GM21723 (cell line): ENCODE results near the gene VSTM2L.
"Not testable (repeated sequence)": the region's sequence is repeated elsewhere in the genome, so short reads cannot be mapped to it uniquely, and the experiment has no call there.

Source experiments
- ATAC-seq: cut with Tn5 transposase; IDR thresholded peaks from one replicate; pipeline ENCODE4 v1.9.1; 2021; ENCODE audit warnings: mild to moderate bottlenecking, moderate library complexity; ENCODE audit not compliant: unreplicated experiment

VSTM2L gene

DNA sequence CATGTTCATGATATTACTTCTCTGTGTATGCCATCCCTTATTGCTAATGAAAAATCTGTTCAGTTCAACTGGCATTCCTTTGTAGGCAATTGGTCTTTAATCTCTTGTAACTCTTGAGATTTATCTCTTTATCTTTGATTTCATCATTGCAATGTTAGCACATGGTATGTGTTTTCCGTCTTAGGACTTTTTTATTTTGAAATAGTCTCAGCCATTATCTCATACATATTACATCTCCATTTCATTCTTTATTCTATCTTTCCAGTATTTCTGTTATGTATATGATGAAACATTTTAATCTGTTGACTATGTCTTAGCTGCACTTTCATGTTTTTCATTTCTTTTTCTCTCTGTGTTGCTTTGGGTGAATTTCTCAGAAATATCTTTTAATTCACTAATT, 58.1 kb downstream of the VSTM2L start:
- ATAC-seq, result no peak

DNA sequence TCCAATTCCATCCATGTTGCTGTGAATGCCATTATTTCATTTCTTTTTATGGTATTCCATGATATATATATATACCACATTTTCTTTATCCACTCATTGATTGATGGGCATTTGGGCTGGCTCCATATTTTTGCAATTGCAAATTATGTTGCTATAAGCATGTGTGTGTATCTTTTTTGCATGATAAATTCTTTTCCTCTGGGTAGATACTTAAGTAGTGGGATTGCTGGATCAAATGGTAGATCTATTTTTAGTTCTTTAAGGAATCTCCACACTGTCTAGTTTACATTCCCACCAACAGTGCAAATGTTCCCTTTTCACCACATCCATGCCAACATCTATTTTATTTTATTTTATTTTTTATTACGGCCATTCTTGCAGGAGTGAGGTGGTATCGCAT, 60.6 kb downstream of the VSTM2L start:
- ATAC-seq, result not testable (repeated sequence)

DNA sequence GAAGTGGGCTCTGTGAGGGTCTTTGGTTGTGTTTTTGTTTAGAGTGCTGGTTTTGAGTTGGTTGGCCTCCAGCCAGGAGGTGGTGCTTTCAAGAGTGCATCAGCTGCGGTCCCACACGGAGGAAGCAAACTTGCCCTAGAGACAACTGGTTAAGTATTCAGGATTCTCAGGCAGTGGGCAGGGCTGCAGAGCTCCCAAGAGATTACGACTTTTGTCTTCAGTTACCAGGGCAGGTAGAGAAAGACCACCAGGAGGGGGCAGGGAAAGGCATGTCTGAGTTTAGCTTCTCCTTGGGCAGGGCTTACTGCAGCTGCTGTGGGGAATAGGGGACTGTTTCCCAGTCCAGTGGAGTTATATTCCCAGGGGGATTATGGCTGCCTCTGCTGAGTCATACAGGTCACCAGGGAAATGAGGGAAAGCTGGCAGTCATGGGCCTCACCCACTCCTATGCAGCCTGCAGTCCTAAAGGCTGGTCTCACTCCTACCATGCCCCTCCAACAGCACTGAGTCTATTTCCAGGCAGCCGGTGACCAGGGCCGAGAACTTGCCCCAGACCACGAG, 66.0 kb downstream of the VSTM2L start:
- ATAC-seq, result no peak

DNA sequence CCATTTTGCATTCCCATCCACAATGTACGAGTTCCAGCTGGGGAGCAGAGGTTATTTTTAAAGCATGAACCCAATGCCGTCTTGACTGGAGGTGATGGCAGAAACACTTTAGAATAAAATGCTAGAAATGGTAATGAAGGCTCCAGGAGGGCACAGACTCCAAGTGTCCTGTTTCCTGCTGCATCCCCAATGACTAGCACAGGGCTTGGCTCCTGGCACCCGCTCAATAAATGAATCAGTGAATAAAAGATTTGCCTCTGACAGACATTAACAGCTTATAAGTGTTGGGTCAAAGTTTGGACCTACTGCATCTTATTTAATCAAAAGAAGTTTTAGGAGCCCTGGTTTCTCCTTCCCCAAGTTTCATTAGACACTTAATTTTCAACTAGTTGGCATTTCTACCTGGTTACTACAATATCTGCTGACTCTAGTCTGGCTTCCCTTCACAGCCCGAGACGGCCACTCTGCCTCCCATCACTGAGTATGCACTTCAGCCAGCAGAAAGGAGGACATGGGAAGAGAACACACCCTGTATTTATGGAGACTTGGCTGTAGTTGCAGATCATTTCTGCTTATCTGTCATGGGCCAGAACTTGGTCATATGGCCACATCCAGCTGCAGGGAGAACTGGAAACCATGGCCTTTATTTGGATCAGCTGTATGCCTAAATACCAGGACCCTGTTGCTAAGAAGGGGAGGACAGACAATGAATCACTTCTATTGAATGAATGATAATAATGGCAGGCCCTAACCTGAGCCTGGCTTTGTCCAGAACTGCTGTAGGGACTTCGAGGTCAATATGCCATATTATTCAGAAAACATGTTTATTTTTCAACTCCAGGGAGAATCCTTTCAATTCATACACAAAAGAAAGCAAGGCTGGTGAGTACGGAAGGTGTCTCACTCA, 67.3 kb downstream of the VSTM2L start:
- ATAC-seq, result no peak

DNA sequence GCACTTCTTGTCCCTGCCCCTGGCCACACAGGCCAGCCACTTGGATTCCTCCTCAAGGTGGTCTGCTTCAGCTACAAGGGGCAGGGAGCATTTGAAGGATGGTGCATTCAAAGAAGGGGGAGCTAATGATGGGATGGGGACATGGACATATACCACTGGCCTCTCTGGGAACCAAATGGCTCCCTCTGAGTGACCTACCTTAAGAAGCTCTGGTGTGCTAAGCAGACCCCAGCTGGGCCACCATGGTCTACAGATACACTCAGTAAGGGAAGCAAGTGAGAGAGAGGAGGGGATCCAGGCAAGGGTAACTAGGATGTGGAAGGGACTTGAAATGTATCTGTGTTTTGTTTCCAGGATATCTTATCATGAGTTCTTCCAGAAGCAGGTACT, 67.9 kb downstream of the VSTM2L start:
- ATAC-seq, result no peak

DNA sequence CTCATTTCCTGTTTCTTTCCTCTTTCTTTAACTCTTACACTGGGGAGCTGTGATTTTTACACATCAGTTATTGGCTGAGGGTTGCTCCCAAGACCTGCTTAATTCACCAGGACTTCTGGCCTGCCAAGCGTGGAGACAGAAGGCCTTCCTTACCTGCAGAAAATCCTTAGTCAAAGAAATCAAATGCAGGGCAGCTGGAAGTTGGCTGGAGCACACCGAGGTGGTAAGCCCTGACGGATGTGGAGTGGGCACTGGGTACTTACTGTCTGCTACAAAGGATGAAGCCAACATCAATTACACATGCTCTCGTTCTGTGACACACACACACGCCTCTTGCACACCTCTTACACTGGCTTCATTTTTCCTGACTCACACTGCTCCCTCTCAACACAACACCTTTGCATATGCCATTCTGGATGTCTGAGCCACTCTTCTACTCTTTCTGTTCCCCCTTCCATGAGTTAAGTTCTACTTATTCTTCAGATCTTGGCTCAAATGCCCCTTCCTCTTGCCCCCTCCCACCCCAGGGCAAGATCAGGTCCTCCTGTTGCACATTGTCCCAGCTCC, 68.7 kb downstream of the VSTM2L start:
- ATAC-seq, result no peak

DNA sequence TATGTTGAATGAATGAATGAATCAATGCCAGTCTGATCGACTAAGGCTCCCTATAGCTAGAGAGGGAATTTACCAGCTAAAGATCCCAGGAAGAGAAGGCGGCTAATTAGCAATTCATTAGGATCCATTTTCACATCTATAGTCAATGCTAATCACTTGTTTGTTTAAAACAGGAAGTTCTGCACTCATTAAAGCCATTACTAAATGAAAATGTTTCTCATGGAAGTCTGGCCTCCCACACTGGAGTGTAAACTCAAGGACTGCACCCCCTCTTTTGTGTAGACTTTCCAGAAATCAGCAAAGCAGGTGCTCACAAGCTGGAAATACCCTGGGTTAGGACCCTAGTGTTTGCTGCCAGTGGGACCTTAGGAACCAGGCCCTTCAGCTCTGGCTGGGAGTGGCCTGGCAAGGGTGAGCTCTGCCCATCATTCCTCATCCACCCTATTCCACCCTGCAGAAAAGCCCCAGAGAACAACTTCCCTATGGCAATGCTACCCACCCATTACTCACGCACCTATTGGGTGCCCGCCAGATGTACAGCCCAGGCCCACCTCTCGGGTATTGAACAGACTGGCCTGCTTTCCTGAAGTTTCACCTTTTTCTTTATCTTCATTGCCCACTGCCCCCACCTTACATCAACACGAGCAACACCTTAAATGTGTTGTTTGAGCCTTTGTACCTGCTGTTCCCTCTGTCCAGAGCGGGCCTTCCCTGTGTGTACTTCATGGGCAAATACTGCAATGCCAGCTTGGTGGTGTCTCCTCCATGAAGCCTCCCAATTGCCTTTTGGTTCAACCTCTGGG, 69.5 kb downstream of the VSTM2L start:
- ATAC-seq, result no peak

DNA sequence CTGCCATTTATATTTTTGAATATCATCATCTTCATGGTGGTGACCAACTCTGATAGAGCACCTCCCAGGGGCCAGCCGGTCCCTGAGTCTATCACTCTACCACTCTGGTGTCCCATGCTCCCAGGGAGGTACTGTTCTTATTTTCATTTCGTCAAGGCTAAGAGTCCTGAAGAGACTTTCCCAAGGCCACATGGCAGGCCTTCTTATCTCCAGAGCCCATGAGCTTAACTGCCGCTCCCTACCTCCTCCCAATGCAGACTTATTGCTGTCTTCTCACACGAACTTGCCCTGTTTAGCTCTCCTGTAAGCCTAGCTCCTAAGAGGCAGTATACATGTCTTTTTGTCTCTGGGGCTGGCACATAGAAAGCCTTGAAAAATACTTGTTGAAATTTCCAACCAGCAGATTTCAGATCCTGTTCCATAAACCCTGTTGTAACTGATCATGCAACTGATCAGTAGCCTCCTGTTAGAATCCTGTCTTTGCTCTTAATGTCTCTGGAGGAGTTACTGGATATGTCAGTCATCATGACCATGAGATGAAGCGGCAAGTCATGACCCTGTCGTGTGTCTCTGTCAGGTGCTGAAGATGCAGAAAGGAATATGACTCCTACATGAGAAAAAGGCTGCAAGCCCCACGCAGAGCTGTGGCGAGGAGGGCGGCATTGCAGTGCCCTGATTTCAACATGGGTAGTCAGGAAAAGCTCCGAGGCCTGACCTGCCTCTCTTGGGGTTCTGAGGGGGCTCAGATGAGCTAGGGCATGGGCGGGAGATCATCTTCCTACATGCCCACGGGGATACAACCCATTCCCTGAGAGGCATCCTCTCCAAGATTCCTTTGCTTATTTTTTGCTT, 70.4 kb downstream of the VSTM2L start:
- no peak for ATAC-seq

DNA sequence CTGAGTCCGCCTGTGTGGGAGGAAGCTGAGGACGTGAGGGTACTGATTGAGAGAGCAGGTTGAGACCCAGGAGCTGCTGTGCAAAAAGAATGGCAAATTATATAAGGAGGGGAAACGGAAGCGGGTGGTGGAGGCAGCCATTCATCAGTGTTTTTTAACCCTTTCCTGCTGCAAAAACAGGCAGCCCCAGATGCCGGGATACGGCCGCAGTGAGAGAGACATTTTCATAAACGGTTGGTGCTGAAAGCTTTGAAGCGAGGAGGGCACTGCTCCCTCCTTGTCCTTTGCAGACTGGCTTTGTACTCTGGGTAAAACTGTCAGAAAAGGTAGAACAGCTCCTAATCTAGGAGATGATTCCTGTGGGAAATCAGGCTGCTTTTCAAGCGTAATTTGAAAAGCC, 74.0 kb downstream of the VSTM2L start:
- no peak for ATAC-seq

DNA sequence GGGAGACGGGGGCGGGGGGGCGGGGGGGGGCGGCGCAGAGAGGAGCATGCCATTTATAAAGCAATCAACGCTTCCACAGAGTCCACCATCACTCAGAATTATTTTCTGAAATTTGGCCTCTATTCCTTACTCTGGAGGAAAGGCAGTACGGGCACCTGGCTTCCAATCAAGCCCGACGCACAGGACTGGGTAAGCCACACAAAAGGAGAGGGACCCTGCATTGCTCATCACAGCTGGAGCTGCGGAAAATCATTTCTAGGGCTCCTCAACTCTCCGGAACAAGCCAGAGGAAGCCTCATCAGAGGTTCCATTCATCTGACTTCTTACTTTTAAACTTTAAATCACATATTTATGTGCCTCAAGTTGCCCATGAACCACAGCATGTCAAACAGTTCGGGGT, 74.4 kb downstream of the VSTM2L start:
- ATAC-seq, result no peak

DNA sequence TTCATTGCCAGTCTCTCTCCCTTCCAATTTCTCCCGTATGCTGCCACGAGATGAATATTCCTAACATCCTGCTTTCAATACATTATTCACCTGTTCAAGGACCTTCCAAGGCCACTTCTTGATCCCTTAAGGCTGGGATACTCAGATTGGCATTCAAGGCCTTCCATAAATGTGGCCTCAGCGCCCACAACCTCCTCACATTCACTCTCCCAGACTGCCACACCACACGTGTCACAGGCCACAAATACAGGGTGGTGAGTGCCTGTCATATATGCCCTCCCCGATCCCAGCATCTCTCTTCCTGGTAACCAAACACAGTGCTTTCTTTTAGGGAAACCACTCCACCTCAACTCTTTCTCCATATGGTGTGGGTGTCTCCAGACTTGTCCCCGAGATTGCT, 74.9 kb downstream of the VSTM2L start:
- ATAC-seq, result no peak

DNA sequence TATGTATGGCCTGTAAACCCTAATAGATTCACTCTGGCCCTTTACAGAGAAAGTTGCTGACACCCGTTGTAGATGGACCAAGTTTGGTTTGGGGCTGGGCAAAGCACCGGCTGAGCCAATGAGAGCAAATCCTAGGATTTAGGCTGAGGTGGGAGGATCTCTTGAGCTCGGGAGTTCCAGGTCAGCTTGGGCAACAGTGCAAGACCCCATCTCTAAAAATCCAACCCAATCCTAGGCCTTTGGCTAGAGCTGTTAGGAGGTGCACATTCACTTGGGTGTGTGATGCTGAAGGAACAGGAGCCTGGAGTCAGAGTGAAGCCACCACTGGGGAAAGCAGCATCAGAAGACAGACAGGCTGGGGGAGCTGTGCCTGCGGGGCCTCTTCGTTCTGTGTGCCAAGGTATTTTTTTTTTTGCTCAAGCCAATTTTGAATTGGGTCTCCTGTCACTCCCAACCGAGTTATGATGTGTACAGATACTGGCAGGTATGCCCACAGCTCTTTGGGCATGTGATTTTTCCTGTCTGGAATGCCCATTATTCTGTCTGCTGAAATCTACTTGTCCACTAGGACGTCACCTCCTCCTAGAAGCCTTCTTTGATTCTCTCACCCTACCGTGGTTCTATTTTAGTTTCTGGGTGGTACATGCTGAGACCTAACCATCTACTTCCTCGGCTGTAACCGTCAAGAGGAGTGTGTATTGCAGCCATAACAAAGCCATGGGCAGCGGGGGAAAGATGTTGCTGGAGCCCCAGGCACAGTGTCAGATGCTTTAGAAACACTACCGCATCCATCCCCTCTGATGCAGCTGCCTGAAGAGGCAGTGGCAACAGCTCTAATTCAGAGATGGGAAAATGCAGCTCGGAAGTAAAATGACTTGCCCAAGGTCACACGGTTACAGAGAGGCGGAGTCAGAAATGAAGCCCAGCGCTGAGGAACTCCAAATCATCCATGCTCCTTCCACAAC, 76.4 kb downstream of the VSTM2L start:
- ATAC-seq, result no peak

DNA sequence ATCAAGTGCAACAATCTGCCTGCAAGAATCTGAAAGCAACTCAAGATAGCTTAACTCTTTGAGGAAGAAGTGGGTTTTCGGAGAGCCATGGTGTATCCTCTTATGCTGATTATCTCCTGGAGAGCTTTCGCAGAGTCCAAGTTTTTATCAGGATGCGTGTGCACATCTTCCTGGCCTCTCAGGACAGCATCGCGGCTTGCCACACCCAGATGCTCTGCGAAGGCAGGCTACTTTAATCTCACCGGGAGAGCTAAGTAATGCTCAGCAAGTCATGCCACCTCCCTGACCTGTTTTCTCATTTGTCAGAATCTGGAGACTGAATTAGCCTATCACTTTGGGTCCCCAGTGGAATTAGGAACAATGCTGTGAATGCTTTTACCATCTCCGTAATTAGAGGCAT, 77.5 kb downstream of the VSTM2L start:
- ATAC-seq, result no peak

DNA sequence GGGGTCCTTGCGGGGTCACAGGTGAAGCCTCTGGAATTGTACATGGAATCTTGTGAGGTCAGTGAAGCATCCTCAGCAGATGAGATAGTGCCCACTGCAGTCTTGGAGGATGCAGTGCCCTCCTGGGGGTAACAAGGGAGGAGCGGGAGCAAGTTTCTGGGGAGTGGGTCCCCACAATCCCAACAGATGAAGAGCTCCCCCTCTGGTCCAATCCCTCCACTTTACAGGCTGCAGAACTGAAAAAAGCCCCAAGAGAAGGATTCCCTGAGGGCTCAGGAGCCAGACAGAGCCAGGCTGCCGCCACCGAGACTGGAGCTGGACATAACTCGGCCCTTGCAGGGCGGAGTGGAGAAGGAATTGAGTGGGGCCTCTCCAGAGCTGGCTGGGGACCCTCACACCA, 77.9 kb downstream of the VSTM2L start:
- ATAC-seq, result no peak

DNA sequence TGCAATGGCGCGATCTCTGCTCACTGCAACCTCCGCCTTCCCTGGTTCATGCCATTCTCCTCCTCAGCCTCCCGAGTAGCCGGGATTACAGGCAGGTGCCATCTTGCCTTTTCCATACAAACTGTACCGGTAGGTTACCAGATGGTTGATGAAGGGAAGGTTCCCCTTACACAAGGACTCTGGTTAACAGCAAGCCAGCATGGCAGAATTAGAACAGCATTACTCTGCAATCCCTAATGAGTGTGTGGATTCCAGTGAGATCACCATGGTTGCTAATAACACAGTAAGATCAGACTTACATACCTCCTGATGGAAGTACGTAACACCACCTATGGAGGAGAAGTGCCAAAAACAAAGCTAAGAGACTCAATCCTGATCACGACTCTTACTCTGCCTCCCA, 78.6 kb downstream of the VSTM2L start:
- ATAC-seq, result no peak

DNA sequence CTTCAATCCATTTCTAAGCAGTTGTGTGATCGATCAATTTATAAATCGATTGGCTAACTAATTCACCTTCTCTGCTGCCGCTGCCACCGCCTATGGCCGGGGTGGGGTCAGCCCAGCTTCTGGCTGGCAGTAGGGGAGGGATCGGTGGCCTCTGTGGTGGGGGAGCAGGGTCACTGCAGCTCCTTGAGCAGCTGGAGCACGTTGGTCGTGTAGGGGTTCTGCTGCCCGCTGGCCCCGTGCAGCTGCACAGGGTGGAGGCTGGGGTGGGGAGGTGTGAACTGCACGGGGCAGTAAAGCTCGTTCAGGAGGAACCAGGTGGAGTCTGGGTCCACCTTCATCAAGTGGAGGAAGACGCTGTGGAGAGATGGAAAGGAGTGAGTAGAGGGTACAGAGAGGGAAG, 80.4 kb downstream of the VSTM2L start:
- no peak for ATAC-seq

DNA sequence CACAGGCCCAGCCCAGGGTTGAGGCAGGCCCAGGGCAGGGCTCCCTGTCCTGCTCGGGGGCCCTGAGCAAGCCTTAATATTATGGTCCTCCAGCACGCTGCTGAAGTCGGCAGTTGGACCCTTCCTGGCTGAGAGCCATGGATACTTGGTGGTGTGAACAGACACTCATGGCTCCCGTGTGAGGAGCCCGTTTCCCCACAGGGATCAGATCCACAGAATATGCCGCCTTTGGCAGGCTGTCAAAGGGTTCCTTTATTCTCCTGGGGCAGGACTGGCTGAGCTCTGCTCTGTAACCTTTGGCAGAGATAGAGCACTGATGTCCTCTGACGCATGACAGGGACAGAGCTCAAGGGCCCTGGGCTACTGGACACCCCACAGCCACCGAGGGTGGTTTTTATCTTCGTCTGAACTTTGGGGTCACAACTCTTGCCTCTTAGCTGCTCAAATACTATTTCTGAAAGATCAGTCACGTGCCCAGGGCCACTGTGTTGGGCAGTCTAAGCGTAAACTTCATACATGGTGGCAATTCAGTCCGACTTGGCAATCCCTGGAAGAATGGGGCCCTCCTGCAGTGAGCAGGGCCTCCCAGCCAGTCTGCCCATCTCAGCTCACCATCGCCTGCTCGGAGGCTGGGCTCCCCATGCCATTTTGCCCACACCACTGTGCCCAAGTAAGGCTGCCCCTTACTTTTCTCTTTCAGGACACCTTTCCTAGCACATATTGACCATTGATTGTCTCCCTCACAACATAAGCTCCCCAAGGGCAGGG, 81.3 kb downstream of the VSTM2L start:
- no peak for ATAC-seq

DNA sequence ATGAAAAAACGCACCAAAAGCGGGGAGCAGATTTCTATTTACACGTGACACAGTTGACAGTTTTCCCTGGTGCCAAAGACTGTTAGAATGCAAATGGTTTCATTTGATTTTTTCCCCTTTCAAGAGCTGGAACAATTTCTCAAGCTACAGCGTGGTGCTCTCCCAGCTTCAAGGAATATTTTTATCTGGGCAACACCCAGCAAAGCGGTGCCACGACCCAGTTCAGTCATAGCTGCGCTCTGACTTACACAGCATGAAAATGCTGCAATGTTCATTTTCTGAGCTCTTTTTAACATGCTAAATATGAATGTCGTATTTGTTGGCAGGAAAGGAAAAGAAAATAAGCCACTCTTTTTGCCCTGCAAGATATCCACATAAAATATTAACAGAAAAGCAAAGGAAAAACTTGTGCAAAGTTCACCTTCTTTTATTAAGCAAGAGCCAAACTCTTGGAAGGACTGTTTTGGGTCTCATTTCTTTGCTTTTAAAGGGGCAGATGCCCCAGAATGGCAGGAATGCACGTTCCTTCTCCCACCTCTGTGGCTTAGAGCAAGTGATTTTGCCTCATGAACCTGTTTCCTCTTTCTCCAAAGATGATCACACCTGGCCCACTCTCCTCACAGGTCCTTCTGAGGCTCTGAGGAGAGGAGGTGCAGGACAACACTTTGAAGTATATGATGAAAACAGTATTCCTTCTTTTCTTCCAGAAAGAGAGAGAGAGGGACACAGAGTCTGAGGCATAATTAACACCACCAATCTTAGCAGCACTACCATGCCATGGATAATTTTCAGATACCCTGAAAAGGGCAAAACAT, 83.3 kb downstream of the VSTM2L start:
- ATAC-seq, result no peak
